ENCODE results near the gene HJV. TPM values are rescaled to one million over a fixed set of nuclear protein-coding genes. Genes with fewer than 3 reads are reported as not detected.
"Not testable (repeated sequence)": the region's sequence is repeated elsewhere in the genome, so short reads cannot be mapped to it uniquely, and the experiment has no call there.

Gene HJV, protein sequence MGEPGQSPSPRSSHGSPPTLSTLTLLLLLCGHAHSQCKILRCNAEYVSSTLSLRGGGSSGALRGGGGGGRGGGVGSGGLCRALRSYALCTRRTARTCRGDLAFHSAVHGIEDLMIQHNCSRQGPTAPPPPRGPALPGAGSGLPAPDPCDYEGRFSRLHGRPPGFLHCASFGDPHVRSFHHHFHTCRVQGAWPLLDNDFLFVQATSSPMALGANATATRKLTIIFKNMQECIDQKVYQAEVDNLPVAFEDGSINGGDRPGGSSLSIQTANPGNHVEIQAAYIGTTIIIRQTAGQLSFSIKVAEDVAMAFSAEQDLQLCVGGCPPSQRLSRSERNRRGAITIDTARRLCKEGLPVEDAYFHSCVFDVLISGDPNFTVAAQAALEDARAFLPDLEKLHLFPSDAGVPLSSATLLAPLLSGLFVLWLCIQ
- total RNA-seq, result 73.8 TPM
- long read RNA-seq, transcript HJV-202 (3 exons, 2,123 nt), result major isoform, 27 of 74 reads
- long read RNA-seq, transcript HJV-201 (4 exons, 2,234 nt), result minor isoform, 7 of 74 reads
- long read RNA-seq, partial matches to known transcripts, result 11 of 74 reads
- long read RNA-seq, other reads (novel, unspliced or antisense), result 22 of 74 reads

DNA sequence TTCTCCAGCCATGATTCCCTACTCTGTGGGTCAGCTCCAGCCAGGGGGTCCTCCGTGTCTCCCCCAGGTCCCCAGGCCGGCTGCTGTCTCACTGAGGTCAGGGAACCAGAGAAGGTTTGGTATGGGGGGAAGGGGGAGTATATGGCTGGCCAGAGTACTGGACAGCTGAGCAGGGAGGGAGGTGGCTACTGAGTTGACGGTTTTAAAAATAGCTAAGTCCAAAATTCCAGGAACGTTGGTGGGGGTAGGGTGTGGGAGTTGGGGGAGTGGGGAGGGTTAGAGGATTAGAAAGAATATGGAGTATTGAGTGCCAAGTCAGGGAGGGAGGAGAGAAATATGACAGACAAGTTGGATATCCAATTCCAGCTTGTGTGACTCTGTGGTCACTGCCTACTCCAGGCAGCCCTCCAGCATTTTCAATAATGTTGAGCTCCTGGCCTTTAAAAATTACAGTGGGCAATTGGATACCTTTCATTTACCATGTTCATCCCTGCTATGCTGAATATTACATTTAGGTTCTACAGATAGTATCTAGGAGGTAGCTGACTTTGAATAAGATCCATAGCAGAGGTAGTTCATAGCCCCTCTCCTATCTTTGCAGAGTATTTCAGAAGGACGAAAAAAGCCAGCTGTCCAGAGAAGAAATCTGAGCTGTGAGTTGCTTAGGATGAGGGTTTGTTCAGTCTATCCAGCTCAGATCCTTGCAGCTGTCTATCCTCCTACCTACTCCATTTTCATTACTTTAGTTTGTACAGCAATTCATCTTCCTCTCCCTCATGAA lies at the start of gene HJV:
HJV (minus strand) TSS at position 114 of the 781 bp plus-strand sequence. CDS start 1,504 bp downstream, outside the sequence.
- intact Hi-C loops (cut with DNase I), result no loop called here
- no peak for DNase-seq (ENCODE audit: low spot score)

DNA sequence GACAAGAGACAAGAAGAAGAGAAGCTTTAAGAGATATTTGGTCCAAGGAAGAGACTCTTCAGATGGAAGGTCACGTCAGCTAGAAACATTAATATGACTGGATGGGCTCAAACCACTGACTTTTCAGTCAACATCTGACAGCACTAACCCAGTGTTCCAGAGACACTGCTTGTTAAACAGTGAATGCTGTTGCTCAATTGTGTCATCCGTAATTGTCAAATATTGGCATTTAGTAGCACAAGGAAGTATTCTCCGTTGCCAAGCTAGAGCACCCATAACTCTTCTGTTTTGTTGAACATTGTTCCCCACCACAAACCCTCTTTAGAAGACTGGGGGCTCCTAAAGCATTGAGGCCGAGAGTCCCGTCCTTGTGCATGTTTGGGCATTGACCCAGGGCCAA lies 37.6 kb upstream of the HJV start:
- DNase-seq (ENCODE audit: low spot score); intact Hi-C loops (cut with DNase I): not testable (repeated sequence)

DNA sequence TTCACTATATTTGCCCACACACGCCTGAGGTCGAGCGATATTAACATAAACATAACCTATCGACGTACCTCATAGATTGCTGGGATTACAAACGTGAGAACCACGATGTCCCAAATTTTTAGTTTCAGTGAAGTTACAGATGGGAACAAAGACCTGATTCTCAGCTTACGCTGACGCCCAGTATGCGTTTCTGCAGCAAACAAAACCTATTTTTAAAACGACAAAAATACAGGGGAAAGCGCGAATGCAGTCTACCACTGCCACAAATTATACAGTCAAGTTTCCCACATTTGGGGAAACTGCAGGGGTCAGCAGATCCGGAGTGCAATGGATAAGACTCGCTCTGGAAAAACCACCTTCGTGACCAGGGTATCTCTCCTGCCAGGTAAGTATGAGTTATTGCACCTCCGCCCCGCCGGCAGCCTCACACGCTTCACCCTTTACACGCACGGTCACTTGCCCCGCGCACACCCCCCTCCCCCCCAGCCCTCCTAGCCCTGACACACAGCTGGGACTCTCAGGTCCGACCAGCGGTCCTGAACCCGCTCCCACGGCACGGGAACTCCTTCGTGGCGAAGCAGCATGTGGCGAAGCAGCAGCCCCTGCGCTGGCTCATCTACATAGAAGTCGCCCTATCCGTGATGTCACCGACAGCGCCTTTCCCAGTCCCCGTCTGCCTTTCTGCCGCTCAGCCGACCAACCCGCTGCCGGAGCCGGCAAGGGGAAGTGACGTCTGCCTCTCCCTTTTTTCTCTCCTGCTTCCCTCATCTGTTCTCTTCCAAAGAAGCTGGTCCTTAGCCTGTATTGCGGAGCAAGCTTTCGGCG lies 30.5 kb upstream of the HJV start:
- intact Hi-C loops (cut with DNase I), result not testable (repeated sequence)
- peak; percentile 93 for DNase-seq (ENCODE audit: low spot score)

DNA sequence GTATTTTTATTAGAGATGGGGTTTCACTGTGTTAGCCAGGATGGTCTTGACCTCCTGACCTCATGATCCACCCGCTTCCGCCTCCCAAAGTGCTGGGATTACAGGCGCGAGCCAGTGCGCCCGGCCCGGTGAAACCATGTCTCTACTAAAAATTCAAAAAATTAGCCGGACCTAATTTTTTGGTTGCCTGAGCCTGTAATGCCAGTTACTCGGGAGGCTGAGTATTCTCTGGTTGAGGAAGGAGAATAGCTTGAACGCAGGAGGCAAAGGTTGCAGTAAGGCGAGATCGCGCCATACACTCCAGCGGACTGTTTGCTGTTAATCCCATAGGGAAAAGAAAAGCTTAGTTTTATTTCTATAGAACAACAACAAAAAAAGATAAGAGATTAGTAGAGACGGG lies 29.9 kb upstream of the HJV start:
- no peak for DNase-seq (ENCODE audit: low spot score)
- intact Hi-C loops (cut with DNase I), result no loop called here

DNA sequence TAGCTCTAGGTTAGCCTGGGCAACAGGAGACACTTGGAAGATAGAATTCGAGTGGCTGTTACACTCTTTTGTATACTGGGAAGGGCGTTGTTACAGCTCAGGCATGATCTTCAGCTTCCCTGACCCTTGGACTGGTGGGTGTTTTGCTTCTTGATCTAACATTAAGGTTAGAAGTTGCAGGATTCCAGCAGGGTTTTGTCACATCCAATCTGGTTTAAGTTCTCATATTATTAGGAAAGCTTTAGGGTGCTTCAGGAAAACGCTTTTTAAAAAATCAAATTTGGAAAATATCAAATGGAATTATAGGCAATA lies 29.1 kb upstream of the HJV start:
- DNase-seq (ENCODE audit: low spot score); intact Hi-C loops (cut with DNase I): not testable (repeated sequence)

DNA sequence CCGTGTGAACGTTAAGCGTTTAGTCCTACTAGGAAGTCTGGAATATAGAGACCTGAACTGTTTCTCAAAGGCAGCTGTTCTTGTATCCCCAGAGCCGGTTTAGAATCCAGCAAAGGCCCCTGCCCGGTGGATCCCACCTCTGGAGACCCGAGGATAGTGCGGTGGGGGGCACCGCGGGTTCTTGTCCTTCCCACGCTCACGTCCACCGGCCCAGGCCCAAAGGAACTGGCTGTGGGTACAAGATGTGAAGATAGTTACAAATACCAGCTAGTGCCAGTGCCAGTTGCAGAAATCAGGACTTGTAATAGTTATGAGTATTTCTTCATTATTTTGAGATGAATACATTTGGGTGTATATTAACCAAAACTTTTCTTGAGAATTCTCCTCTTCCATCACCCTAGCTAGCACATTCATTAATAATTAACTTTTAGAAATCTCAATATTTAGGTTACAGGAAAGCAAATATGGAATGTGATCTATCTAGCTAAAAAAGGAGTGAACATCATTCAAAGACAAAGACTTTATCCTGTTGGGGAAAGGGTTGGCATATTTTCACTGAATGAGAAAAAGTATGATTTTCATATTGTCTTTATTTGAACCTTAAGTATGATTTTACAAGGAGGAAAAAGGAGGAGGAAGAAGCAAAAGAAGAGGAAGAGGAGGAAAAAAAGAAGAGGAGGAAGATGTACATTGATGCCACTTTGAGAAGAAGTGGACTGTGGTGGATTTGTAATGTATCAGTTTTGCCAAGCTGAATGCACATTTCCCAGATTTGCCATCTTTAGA lies 28.5 kb upstream of the HJV start:
- DNase-seq (ENCODE audit: low spot score); intact Hi-C loops (cut with DNase I): not testable (repeated sequence)

DNA sequence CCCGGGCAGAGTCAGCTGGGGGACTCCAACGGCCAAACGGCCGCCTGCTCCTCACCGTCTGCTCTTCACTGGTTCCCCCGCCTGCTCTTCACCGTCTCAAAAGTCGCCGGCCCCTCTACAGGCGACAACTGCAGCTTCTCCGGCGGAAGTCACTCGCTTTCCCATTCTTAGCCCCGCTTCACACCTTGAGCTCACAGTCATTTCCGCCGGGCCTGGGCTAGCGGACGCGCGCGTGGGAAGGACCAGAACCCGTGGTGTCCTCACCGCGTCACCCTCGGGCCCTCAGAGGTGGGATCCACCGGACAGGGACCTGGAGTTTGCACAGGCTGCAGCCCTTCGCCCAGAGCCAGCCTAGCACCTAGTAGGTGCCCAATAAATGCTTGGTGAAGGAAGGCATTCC lies 27.9 kb upstream of the HJV start:
- DNase-seq (ENCODE audit: low spot score), result no peak
- intact Hi-C loops (cut with DNase I), result no loop called here

DNA sequence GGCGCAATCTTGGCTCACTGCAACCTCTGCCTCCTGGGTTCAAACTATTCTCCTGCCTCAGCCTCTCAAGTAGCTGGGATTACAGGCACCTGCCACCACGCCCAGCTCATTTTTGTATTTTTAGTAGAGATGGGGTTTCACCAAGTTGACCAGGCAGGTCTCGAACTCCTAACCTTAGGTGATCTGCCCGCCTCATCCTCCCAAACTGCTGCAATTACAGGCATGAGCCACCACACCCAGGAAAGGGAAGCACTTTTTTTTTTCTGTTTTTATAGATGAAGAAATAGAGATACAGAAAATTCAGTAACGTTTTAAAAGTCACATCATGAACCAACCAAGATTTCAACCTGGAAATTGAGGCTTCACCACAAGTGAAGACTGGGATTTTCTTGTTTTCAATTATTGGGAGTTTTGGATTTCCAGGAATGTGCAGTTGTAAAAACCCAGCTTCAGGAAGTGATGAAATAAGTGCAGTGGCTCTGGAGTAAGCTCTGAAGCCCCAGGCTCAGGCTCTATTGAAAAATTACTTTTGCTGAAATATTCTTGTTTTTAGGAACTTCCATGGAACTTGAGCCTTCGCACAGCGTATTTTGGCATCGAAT lies 27.1 kb upstream of the HJV start:
- DNase-seq (ENCODE audit: low spot score); intact Hi-C loops (cut with DNase I): not testable (repeated sequence)

DNA sequence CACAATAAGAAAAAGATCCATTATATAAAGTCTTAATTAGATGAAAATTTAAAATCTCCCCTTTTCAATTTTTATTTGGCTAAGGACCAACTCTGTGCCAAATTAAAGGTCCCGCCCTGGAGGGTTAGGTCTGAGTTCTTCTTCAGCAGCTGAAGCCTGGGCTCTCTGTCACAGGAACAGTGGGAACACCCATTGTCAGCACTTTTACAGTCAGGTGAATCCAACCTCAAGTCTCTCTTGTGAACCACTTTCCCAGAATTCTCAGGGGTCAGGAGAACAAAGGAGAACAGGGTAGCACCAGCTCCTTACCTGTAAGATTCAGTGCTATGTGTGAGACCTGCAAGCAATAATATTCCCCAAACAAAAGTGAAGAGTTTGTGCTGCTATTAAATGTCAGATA lies 25.1 kb upstream of the HJV start:
- intact Hi-C loops (cut with DNase I), result no loop called here
- no peak for DNase-seq (ENCODE audit: low spot score)

DNA sequence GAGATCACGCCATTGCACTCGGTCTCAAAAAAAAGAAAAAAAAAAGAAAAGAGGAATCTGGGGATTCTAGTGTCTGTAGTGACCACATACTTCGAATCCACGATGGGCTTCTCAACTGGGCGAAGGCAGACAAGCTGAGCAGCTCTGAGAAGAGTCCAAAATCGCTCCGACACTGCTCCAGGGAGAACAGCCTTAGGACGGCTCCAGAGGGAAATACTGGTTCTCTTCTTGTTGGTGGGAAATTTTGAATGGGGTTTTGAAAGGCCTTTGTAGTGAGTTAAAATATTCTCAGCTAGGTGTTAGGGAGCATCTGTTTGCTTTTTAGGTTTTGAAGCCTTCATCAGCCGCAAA lies 18.3 kb upstream of the HJV start:
- intact Hi-C loops (cut with DNase I), result no loop called here
- DNase-seq (ENCODE audit: low spot score), result no peak

DNA sequence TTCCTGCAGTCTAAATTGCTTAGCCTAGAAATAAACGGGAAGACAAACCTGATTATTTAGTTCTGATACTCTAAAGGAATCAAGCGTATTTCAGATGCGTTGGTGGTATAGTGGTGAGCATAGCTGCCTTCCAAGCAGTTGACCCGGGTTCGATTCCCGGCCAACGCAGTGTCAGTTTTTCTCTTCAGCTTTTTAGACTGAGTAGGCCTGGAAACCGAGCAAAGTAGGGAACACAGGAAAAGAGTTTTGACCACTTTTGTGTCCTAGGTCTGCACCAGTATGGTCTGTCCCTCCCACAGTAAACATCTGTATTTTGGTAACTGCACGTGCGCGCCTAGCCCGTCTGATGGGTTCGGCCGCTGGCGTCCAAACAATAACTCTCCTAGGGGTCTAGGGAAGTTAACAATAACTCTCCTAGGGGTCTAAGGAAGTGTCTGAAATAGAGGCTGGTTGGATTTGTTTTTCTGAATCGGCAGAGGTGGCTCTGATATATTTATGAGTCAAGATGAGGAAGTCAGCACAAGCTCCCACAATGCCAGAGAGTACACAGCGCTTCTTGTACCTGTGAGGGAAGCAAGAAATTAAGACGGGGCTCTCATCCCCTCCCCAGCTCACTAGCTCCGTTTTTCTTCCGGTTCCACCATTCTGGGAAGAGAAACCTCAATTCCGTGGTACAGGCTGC lies 15.6 kb upstream of the HJV start:
- no peak for DNase-seq (ENCODE audit: low spot score)
- intact Hi-C loops (cut with DNase I), result no loop called here

DNA sequence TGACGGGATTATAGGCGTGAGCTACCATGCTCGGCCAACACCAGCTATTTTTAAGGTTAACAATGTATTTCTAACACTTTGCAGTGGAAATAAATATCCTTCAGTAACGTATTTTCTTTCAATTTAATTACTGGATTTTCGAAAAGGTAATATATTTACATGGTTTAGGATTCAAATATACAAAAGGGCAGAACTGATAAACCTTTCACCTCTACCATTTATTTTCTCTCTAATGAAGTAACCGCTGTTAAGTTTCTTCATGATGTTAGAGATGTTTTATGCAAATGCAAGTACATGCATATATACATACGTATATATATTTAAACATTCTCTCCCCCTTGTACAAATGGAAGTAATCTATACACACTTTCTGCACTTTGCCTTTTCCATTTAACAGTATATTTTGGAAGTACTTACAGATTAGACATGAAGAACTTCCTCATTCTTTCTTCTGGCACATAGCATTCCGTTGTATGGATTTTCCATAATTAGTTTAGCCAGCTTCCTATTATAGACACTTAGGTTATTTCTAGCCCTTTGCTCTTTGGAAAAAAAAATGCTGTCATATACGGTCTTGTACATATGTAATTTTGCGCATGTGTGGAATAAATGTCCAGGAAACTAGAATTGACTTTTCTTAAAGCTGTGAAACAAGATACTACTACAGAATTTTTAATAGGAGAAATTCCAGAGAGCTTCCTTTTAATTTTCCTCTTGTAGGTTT lies 14.9 kb upstream of the HJV start:
- intact Hi-C loops (cut with DNase I), result no loop called here
- no peak for DNase-seq (ENCODE audit: low spot score)

DNA sequence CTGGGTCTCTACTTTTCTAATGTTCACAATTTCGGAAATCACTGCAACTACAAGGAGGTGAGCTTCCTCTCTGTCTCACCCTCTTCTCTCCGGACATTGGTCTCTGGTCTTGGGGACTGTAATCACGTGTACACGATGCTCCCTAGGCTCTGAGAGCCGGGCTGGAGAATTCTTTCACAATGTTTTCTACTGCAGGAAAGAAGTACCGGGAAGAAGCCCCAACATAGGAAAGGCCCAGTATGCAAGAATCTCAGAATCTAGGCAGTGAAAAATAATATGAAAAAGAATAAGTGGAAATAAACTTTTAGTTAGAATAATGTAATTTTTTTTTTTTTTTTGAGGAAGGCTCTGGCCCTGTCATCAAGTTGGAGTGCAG lies 13.5 kb upstream of the HJV start:
- intact Hi-C loops (cut with DNase I), result no loop called here
- no peak for DNase-seq (ENCODE audit: low spot score)

DNA sequence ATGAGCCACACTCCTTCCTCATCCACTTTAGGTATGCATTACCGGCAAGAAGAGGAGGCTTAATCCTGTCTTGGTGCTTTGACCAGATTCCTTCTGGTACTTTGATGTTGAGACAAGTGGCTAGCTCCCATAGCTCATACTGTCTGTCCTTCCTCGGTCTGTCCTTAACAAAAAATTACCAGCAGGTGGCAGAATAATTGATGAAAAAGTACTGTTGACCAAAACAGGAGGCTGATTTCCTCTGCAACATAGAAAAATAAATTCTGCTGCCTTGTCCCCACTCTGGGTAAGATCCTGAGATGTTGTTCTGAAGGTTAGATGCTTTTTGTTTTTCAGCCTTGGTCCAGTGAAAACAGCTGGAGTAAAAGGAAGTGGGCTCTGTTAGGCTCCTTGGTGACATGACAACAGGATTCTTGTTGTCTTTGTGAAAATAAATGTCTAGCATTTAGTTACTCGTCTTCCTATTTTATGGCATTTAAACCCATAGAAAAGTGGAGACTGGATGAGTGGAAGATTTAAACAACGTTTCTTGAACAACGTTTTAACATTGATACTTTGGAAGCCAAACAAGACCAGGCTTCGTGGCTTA lies 11.2 kb upstream of the HJV start:
- intact Hi-C loops (cut with DNase I), result no loop called here

DNA sequence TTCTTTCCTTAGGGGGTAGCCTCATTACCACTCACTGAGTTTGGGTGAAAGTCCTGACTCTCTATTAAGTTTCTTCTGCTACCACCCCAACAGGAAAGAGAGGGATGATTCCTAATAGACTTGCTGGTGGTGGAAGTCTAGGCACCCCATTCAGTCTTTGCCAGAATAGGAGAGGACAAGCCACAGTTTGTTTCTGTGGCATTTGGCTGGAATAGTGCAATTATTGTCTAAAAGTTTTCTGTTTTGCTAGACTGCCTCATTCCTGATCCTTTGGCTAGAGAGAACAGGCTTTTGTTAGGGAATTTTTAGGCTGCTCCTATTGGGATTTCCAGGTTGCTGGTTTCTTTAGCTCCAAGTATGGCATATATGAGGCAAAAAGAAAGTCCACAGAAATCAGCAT lies 9.9 kb upstream of the HJV start:
- intact Hi-C loops (cut with DNase I), result no loop called here
- DNase-seq (ENCODE audit: low spot score), result no peak

More for the DNA sequence above, 11.2 kb upstream of the HJV start:
- DNase-seq (ENCODE audit: low spot score), result no peak

DNA sequence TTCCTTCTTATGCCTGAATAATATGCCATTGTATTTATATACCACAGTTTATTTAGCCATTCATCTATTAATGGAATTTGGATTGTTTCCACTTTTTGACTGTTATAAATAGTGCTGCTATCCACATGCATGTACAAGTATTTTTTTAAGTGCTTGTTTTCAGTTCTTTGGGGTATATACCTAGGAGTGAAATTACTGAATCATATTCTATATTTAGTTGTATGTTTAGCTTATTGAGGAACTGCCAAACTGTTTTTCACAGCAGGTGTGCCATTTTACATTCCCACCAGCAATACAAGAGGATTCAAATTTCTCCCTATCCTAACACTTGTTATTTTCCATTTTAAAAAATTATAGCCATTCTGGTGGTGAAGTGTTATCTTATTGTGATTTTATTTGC lies 7.6 kb upstream of the HJV start:
- intact Hi-C loops (cut with DNase I), result no loop called here
- no peak for DNase-seq (ENCODE audit: low spot score)

DNA sequence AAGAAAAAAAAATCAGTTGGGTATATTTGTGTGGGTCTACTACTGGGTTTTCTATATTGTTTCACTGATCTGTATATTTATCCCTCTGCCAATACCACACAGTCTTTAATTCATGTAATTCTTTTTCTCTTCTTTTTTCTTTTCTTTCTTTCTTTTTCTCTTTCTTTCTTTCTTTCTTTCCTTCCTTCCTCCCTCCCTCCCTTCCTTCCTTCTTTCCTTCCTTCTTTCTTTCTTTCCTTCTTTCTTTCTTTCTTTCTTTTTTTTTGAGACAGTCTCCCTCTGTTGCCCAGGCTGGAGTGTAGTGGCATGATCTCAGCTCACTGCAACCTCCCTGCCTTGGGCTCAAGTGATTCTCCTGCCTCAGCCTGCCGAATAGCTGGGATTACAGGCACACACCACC lies 5.1 kb upstream of the HJV start:
- DNase-seq (ENCODE audit: low spot score); intact Hi-C loops (cut with DNase I): not testable (repeated sequence)
